Tibial nerve (tissue), 4 donors: ENCODE data around the gene CAMK2B. TPM values are rescaled to one million over a fixed set of nuclear protein-coding genes. Genes with fewer than 3 reads are reported as not detected.

ENCODE experiments used
- DNase-seq, 2 donors: peaks; one replicate each; pipeline ENCODE4 v3.0.0-alpha.2; 2019; ENCODE audit warnings: low spot score in 2 of 2
- H3K27ac ChIP-seq, 4 donors: fragments of 200-600 bp; sonication (generic) in 3 of 4; one replicate each; pipeline ENCODE4 v1.5.1; 2017 to 2019; ENCODE audit warnings: mild to moderate bottlenecking in 1 of 4
- H3K27me3 ChIP-seq, 2 donors: fragments of 200-600 bp; sonication (generic) in 1 of 2; one replicate each; pipeline versions ENCODE4 v1.5.1 to v1.6.0; 2017 to 2019
- H3K36me3 ChIP-seq, 3 donors: fragments of 200-600 bp; sonication (generic); one replicate each; pipeline ENCODE4 v1.5.1; 2018 to 2019
- H3K4me1 ChIP-seq, 4 donors: fragments of 200-600 bp; sonication (generic) in 3 of 4; one replicate each; pipeline ENCODE4 v1.5.1; 2017 to 2019
- H3K4me3 ChIP-seq, 4 donors: fragments of 200-600 bp; sonication (generic) in 3 of 4; one replicate each; pipeline ENCODE4 v1.5.1; 2017 to 2019; ENCODE audit warnings: mild to moderate bottlenecking in 1 of 4, moderate library complexity in 1 of 4
- H3K9me3 ChIP-seq, 4 donors: fragments of 200-600 bp; sonication (generic) in 3 of 4; one replicate each; pipeline ENCODE4 v1.5.1; 2017 to 2019
- CTCF ChIP-seq, 5 experiments: fragments of 200-600 bp in 3 of 5; fragments of 450-650 bp in 2 of 5; sonication (generic) in 3 of 5; IDR thresholded peaks; one replicate each; pipeline ENCODE4 v1.5.1; 2016 to 2019; ENCODE audit warnings: antibody characterized with exemption in 5 of 5, mild to moderate bottlenecking in 3 of 5, moderate library complexity in 2 of 5
- EP300 ChIP-seq, 2 donors: sonication (generic); formaldehyde crosslinking; IDR thresholded peaks; one replicate each; pipeline ENCODE4 v1.6.1; 2017; ENCODE audit warnings: antibody characterized with exemption in 2 of 2, mild to moderate bottlenecking in 1 of 2
- POLR2A ChIP-seq, 2 donors: fragments of 450-650 bp; IDR thresholded peaks; one replicate each; pipeline ENCODE4 v1.6.1; 2017; ENCODE audit warnings: antibody characterized with exemption in 2 of 2, mild to moderate bottlenecking in 2 of 2, moderate library complexity in 2 of 2
- WGBS, 2 donors: methylation state at CpG; one replicate each; pipeline ENCODE4 v1.1.5; 2018; 5-methylcytosine and 5-hydroxymethylcytosine counted together
- total RNA-seq, 4 donors: library from RNA; depleted of rRNA; stranded (reverse); fragments of >200 nt; gene quantifications; one replicate each; pipeline ENCODE4 v1.1.0, GENCODE V29; 2016

The CAMK2B gene
- total RNA-seq, 4 donors from 2014 or later = 9.0 to 14.7 (median 10.9) TPM

GRCh38 chr7:44191171-44191570, 134.2 kb downstream of the CAMK2B start:
- Histone ChIP-seq H3K27ac (no peak overlapping the region), H3K9me3 (no peaks in the 10 kb centered on the region), H3K27me3 (peaks cover 0 to 18% of the 10 kb centered on the region in 2 donors), H3K36me3 (no peaks in the 10 kb centered on the region), H3K4me1 (no peaks in the 10 kb centered on the region), H3K4me3 (no peak overlapping the region)
- no peak for DNase-seq
- no peak for TF ChIP-seq POLR2A (IDR thresholded peaks at IDR 0.05)
- WGBS, 2 donors = 87% methylated on average over 5 of the region's 5 CpGs

DNA sequence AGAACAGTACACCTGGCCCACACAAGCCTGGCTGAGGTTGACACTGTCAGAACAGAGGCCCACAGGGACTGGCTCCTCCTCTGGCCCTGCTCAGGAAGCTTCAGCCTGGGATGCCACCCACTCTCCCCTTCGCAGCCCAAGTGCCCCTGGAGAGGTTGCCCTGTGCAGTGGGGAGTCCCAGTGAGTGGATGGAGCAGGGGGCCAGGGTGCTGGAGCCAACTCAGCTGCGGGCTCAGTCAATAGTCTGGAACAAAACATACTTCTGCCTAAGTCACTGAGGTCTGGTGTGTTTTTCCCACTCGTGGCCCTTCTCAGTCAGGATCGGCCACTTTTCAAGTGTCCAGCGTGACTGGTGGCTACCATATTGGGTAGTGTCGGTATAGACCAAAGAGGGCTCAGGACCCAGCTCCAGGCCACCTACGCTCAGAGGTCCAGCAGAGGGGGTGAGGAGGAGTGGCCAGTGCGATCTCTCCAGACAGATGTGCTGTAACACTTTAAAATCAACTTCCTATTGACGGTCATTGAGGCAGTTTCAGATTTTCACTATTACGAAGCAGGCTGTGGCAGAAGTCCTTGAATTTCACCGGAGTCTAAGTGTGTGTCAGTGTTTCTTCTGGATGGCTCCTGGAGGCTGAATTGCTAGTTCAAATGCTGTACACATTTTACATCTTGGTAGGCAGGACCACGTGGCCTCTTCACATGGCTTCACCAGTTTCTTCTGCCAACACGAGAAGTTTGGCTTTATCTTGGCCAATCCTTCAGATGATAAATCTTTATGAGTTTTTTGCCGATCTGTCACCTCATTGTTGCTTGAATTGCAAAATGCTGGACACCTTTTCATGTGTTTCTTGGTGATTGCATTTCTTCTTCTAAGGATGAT, 135.2 kb downstream of the CAMK2B start:
- no peaks in the 10 kb centered on the region for H3K4me1 ChIP-seq
- DNase-seq = no peak
- no peaks in the 10 kb centered on the region for H3K9me3 ChIP-seq
- H3K36me3 ChIP-seq = no peaks in the 10 kb centered on the region
- H3K4me3 ChIP-seq = no peak overlapping the region
- H3K27ac ChIP-seq = no peak overlapping the region
- TF ChIP-seq POLR2A (IDR thresholded peaks at IDR 0.05) = no peak
- TF ChIP-seq CTCF (IDR thresholded peaks at IDR 0.05) = no peak
- 70 to 79% methylated on average over 13 to 14 of the region's 14 CpGs for WGBS, 2 donors
- H3K27me3 ChIP-seq = peaks cover 0 to 22% of the 10 kb centered on the region in 2 donors

- 57 to 73% methylated on average over 8 to 9 of the region's 11 CpGs for WGBS, 2 donors
- H3K27ac ChIP-seq = no peak within 1 kb of the TSS
- no peaks in the 10 kb centered on the region for H3K4me1 ChIP-seq
- H3K27me3 ChIP-seq = peaks cover 0 to 22% of the 10 kb centered on the region in 2 donors
- TF ChIP-seq POLR2A (IDR thresholded peaks at IDR 0.05) (no peak), EP300 (IDR thresholded peaks at IDR 0.05) (no peak), CTCF (IDR thresholded peaks at IDR 0.05) (no peak)
- H3K36me3 ChIP-seq = no peaks in the 10 kb centered on the region
- H3K9me3 ChIP-seq = no peaks in the 10 kb centered on the region
- H3K4me3 ChIP-seq = no peak within 1 kb of the TSS
- no peak for DNase-seq
Measured at GRCh38 chr7:44189286-44189992, 136.0 kb downstream of the CAMK2B start, which contains the start of gene GCK. Gene GCK, minus strand, starts transcription at chr7:44189439. Its CDS starts 486 bp downstream, at chr7:44188953.

DNA sequence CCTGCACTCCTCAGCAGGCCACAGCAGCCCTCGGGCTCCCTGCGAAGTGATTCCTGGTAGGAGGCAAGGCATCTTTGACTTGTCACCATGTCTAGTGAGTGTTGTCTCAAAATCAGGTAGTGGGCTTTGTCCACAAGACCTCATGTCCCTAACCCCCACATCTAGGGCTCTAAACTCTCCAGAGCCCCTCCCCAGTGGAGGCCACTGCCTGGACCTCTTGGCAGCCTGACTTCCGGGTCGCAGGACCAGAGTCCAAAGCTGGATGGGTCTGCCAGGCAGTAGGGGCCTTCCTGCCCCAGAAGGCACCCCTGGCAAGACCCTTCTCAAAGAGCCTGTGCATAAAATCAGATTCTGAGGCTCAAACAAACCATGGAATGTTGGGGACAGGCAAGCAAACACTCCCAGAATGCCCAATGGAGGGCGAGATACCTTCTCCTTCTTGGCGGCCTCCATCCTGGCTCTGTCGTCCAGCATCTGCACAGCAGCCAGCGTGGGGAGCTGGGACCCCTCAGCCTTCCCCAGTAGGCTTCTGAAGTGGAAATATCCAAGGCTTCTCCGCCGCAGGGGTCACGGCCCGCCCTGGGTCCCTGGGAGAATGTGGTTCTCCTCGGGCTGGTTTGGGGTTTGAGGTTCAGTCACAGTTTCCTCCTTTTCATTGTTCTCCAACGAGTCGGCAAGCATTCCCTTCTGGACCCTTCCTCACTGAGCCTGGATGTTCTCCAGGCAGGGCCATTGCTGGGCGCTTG, 136.7 kb downstream of the CAMK2B start:
- DNase-seq = no peak
- TF ChIP-seq CTCF (IDR thresholded peaks at IDR 0.05) (no peak), POLR2A (IDR thresholded peaks at IDR 0.05) (no peak), EP300 (IDR thresholded peaks at IDR 0.05) (no peak)
- 75 to 84% methylated on average over 14 to 16 of the region's 16 CpGs for WGBS, 2 donors

GRCh38 chr7:44187636-44188416, 137.6 kb downstream of the CAMK2B start:
- no peaks in the 10 kb centered on the region for H3K36me3 ChIP-seq
- no peak for TF ChIP-seq CTCF (IDR thresholded peaks at IDR 0.05)
- TF ChIP-seq EP300 (IDR thresholded peaks at IDR 0.05) = no peak
- no peak for TF ChIP-seq POLR2A (IDR thresholded peaks at IDR 0.05)
- no peak overlapping the region for H3K4me3 ChIP-seq
- H3K27ac ChIP-seq = no peak overlapping the region
- peaks cover 0 to 18% of the 10 kb centered on the region in 2 donors for H3K27me3 ChIP-seq
- no peak for DNase-seq
- WGBS, 2 donors = 52 to 54% methylated on average over 9 of the region's 9 CpGs
- no peaks in the 10 kb centered on the region for H3K4me1 ChIP-seq
- H3K9me3 ChIP-seq = peaks cover 0 to 4% (median 0%) of the 10 kb centered on the region in 4 donors

More for the DNA sequence above, 136.7 kb downstream of the CAMK2B start:
- Histone ChIP-seq H3K27ac (no peak overlapping the region), H3K9me3 (no peaks in the 10 kb centered on the region), H3K4me3 (no peak overlapping the region), H3K4me1 (no peaks in the 10 kb centered on the region), H3K27me3 (peaks cover 0 to 22% of the 10 kb centered on the region in 2 donors), H3K36me3 (no peaks in the 10 kb centered on the region)
